A549 (cell line): Measurements from ENCODE around the gene LIG3. TPM values are rescaled to one million over a fixed set of nuclear protein-coding genes. Genes with fewer than 3 reads are reported as not detected.
"Not testable (repeated sequence)": the region's sequence is repeated elsewhere in the genome, so short reads cannot be mapped to it uniquely, and the experiment has no call there.

Source experiments
- ATAC-seq, 2 experiments: fragments of 200-7000 bp in 1 of 2; fragments of >200 bp in 1 of 2; cut with Nextera tagmentation in 1 of 2; cut with Tn5 transposase in 1 of 2; 3 replicates each; pipeline versions ENCODE4 v1.8.0 to v1.9.1; 2018 to 2020; ENCODE audit warnings: mild to moderate bottlenecking in 1 of 2, moderate library complexity in 1 of 2
- CTCF ChIA-PET: fragments of 300-600 bp; sonication (Branson Sonifier 250); formaldehyde crosslinking; extraction: SDS; loops from one replicate; lab custom pipeline; 2021; ENCODE audit warnings: antibody characterized with exemption, inconsistent platforms; lab: Yijun Ruan, JAX
- POLR2A ChIA-PET: fragments of 350-600 bp; formaldehyde crosslinking; extraction: SDS; loops from one replicate; lab custom pipeline; 2021; ENCODE audit warnings: antibody characterized with exemption, inconsistent platforms; lab: Yijun Ruan, JAX
- DNase-seq, 2 experiments: peaks; one replicate each; pipeline versions ENCODE4 v3.0.0 to v3.0.0-alpha.2; 2011 to 2016; ENCODE audit warnings: low read depth in 1 of 2, low spot score in 1 of 2
- FAIRE-seq: peaks from 2 replicates; lab custom pipeline; 2011; peaks lifted over from hg19 to GRCh38; lab: Jason Lieb, UNC
- H3K27ac ChIP-seq, 2 experiments: fragments of >200 bp; sonication (Bioruptor Twin); formaldehyde crosslinking; 3 replicates each; pipeline ENCODE4 v1.5.1; 2016 to 2017
- H3K4me1 ChIP-seq: fragments of >200 bp; sonication (Bioruptor Twin); formaldehyde crosslinking; 3 replicates; pipeline ENCODE4 v1.6.1; 2016
- H3K4me2 ChIP-seq: fragments of >200 bp; sonication (Bioruptor Twin); formaldehyde crosslinking; 3 replicates; pipeline ENCODE4 v1.6.1; 2016
- H3K4me3 ChIP-seq: fragments of >200 bp; sonication (Bioruptor Twin); formaldehyde crosslinking; 3 replicates; pipeline ENCODE4 v1.5.1; 2016
- H3K9me3 ChIP-seq: fragments of >200 bp; sonication (Bioruptor Twin); formaldehyde crosslinking; 3 replicates; pipeline ENCODE4 v1.6.1; 2016
- ELK1 ChIP-seq: fragments of 150-350 bp; IDR thresholded peaks from 2 replicates; pipeline ENCODE4 v1.6.1; 2014; ENCODE audit warnings: low read depth, mild to moderate bottlenecking, low read length
- EP300 ChIP-seq, 2 experiments: fragments of >200 bp; sonication (Bioruptor Twin); formaldehyde crosslinking; IDR thresholded peaks; 2 replicates in 1 of 2; 3 replicates in 1 of 2; pipeline ENCODE4 v1.6.1; 2016 to 2017
- ESRRA ChIP-seq: fragments of 150-350 bp; IDR thresholded peaks from 2 replicates; pipeline ENCODE4 v1.6.1; 2014; ENCODE audit warnings: mild to moderate bottlenecking, low read length, borderline replicate concordance
- FOSL2 ChIP-seq, 2 experiments: fragments of 450-650 bp in 1 of 2; fragments of >200 bp in 1 of 2; sonication (Bioruptor Twin) in 1 of 2; formaldehyde crosslinking; IDR thresholded peaks; 2 replicates each; pipeline versions ENCODE4 v1.5.0 to v1.6.1; 2016 to 2020; ENCODE audit warnings: mild to moderate bottlenecking in 1 of 2, moderate library complexity in 1 of 2
- GATA3 ChIP-seq: IDR thresholded peaks from 2 replicates; pipeline ENCODE4 v1.6.1; 2012; ENCODE audit warnings: borderline replicate concordance
- JUN ChIP-seq, 2 experiments: fragments of >200 bp; sonication (Bioruptor Twin); formaldehyde crosslinking; IDR thresholded peaks; 2 replicates in 1 of 2; 3 replicates in 1 of 2; pipeline ENCODE4 v1.6.1; 2016 to 2017
- MAFK ChIP-seq: fragments of 450-650 bp; IDR thresholded peaks from 2 replicates; pipeline ENCODE4 v1.6.1; 2014; ENCODE audit not compliant: partially characterized antibody
- NPAS2 ChIP-seq: fragments of 250-450 bp; sonication (Bioruptor Pico); IDR thresholded peaks from 2 replicates; pipeline ENCODE4 v1.8.0; 2022; ENCODE audit warnings: mild to moderate bottlenecking, moderate library complexity, borderline replicate concordance
- TP53 ChIP-seq: fragments of 250-450 bp; sonication (Bioruptor Pico); IDR thresholded peaks from 2 replicates; pipeline ENCODE4 v1.5.0; 2021; ENCODE audit warnings: mild to moderate bottlenecking, moderate library complexity
- ZC3H11A ChIP-seq: fragments of 450-650 bp; IDR thresholded peaks from 2 replicates; pipeline ENCODE4 v1.6.1; 2014; ENCODE audit warnings: antibody characterized with exemption, mild to moderate bottlenecking
- WGBS: methylation state at CpG from one replicate; pipeline ENCODE4 v1.1.6; 2017; ENCODE audit errors: missing lambda C conversion rate; 5-methylcytosine and 5-hydroxymethylcytosine counted together
- polyA plus RNA-seq, 4 experiments: library from polyadenylated mRNA; depleted of rRNA in 3 of 4; stranded (reverse); fragments of >200 nt; fragmentation: RNase III in 1 of 4; extraction: RNeasy Plus Mini Kit Qiagen cat#74134 plus additional on column Dnase treatment in 1 of 4; gene quantifications; 2 replicates in 3 of 4; 3 replicates in 1 of 4; pipeline ENCODE4 v1.2.3, GENCODE V29; 2011 to 2017

Gene LIG3
- polyA plus RNA-seq, 2 of the 4 experiments (the other 2 are of a cell fraction), result 36.3 to 56.8 TPM

- TF ChIP-seq FOSL2 (IDR thresholded peaks at IDR 0.05) (no peak), FOSL2 (CRISPR knock-in tag; IDR thresholded peaks at IDR 0.05) (no peak), ESRRA (no peak), EP300 (IDR thresholded peaks at IDR 0.05) (no peak), JUN (IDR thresholded peaks at IDR 0.05) (no peak)
Observed at GRCh38 chr17:35041390-35041789, 61.1 kb downstream of the LIG3 start (continued).

- no peak for ATAC-seq
- POLR2A ChIA-PET, result interaction anchor here (1.5 kb wide), 1 partner anchor 20 kb away, joined by 3 read pairs; the partner anchor contains the start of gene RFFL
- Histone ChIP-seq H3K4me2 (no peak overlapping the region), H3K9me3 (no peaks in the 10 kb centered on the region), H3K4me3 (no peak overlapping the region), H3K27ac (0 out of 6 replicates have a peak overlapping the region, but pooled peaks of 1 of the 2 experiments have one; percentile 2), H3K4me1 (peaks cover 41% of the 10 kb centered on the region)
- DNase-seq, result no peak
- CTCF ChIA-PET, result interaction anchor here (1.1 to 1.8 kb wide), 3 partner anchors 17 to 76 kb away, joined by 3 to 5 read pairs (median 4); no protein-coding TSS in a partner anchor
- TF ChIP-seq ZC3H11A (no peak), MAFK (no peak)
- WGBS, result 92% methylated on average over 8 of the region's 8 CpGs
- FAIRE-seq, result no peak
Observed at GRCh38 chr17:35044181-35044580, 63.9 kb downstream of the LIG3 start.

GRCh38 chr17:35045458-35045979 lies 65.2 kb downstream of the LIG3 start:
- H3K4me2 ChIP-seq, H3K9me3 ChIP-seq, POLR2A ChIA-PET, H3K4me3 ChIP-seq, FAIRE-seq, ATAC-seq, DNase-seq, H3K27ac ChIP-seq: not testable (repeated sequence)
- 94% methylated on average over 13 of the region's 13 CpGs for WGBS
- CTCF ChIA-PET, result interaction anchor here (1.2 kb wide), 1 partner anchor 27 kb away, joined by 3 read pairs; no protein-coding TSS in a partner anchor
- H3K4me1 ChIP-seq, result peaks cover 46% of the 10 kb centered on the region

DNA sequence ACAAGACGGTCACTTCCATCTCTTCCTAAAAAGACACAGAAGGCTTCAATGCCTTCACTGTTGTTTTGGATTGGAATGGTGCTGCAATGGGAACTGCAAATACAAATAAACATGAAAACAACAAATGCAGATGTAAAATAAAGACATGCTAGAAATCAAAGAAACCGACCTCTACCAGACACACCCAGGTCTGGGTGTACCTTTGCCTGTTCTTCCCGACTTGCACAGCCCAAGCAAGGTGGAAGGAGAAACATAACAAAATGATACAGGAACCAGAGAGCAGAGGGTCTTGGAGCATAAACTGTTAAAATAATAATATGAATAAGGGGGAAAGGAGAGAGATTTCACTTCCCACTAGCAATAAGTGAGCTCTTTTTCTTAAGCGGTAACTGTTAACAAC lies 65.9 kb downstream of the LIG3 start:
- ChIA-PET CTCF (interaction anchor here (0.7 to 3.1 kb wide), 6 partner anchors 11 to 72 kb away, joined by 3 to 11 read pairs (median 4); no protein-coding TSS in a partner anchor), POLR2A (no interaction called here)
- DNase-seq (no peak), ATAC-seq (peak in 1 of 2 experiments; percentile 13; a peak in 1 of 6 replicates), FAIRE-seq (no peak)
- WGBS, result 67% methylated on average over 4 of the region's 4 CpGs
- Histone ChIP-seq H3K27ac (peak overlapping the region; percentile 17 to 51; a peak in 5 of 6 replicates), H3K4me2 (peak overlapping the region; percentile 59), H3K4me1 (peaks cover 53% of the 10 kb centered on the region), H3K4me3 (no peak overlapping the region), H3K9me3 (no peaks in the 10 kb centered on the region)
- no peak for TF ChIP-seq ELK1
- TF ChIP-seq NPAS2 (CRISPR knock-in tag), result no peak
- no peak for TF ChIP-seq ESRRA

DNA sequence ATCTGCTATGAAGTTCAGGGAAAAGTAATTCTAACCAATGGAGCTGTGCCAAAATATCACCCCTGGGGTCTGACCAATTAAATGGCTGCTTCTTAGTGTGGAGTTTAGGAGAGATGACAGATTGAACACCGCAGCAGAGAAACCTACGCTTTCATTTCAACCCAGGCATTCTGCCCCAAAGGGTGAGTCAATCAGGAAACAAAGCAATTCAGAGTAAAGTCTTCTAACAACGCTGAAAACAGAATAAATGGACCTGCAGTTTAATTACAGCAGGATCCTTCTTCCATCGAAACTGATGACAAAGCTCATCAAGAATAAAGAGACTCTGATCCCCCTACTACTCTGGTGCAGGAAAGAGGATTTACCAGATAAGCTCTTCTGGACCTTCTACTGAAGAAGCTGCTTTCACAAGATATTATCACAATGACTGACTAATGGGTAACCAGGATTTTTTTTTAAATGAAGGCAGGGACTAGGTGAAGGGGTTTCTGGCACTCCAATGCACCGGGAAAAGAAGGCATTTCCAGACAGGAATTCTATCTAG lies 66.5 kb downstream of the LIG3 start:
- DNase-seq, result no peak
- CTCF ChIA-PET, result interaction anchor here (0.7 to 3.1 kb wide), 7 partner anchors 12 to 72 kb away, joined by 3 to 11 read pairs (median 4); no protein-coding TSS in a partner anchor

More for the DNA sequence above, 66.5 kb downstream of the LIG3 start:
- Histone ChIP-seq H3K9me3 (no peaks in the 10 kb centered on the region), H3K27ac (peak overlapping the region; percentile 17 to 51; a peak in 5 of 6 replicates), H3K4me1 (peaks cover 59% of the 10 kb centered on the region), H3K4me3 (no peak overlapping the region), H3K4me2 (peak overlapping the region; percentile 59)
- TF ChIP-seq GATA3 (0 out of 2 replicates have a peak, but pooled peaks have one; percentile 24), TP53 (CRISPR knock-in tag) (no peak), MAFK (no peak)
- ATAC-seq, result peak; percentile 49 to 61; a peak in 4 of 6 replicates
- POLR2A ChIA-PET, result no interaction called here
- FAIRE-seq, result no peak
- 24% methylated on average over 5 of the region's 5 CpGs for WGBS
